DMS79 treated with DMSO at 0.1 percent for 48 hours (cell line): ENCODE data around the gene SGIP1.
"Not testable (repeated sequence)": the region's sequence is repeated elsewhere in the genome, so short reads cannot be mapped to it uniquely, and the experiment has no call there.

Source experiments
- DNase-seq: peaks from one replicate; lab custom pipeline; 2025; lab: John Stamatoyannopoulos, UW

Gene SGIP1

DNA sequence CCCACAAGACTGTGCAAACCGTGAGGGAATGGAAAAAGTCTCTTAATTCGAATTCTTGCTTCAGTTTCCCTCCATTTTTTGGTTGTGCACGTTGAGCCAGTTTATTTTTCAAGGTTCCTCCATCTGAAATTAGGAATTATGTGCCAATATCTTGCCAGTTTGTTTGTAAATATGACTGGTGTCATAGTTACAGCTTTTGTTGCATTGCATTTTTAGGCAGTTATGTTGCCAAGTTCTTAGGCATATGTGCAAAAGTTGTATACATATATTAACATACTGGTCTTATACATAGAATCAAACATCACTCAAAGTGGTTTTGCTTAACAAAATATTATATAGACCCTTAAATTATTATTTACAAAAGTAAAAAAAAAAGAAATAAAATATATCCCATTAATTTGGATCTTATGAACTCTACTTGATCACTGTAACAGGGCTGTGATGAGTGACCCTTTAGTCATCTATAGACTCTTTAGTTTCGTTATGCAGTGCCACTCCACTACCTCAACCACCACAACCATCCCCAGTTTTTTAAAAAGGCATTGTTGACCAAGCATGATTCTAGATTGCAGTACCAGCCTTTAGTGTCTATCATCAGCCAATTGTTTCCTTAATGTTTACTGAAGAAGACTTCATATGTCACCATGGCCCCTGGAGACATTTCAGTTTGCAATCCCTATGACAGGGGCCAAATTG lies 197.4 kb downstream of the SGIP1 start:
- DNase-seq, result no peak

DNA sequence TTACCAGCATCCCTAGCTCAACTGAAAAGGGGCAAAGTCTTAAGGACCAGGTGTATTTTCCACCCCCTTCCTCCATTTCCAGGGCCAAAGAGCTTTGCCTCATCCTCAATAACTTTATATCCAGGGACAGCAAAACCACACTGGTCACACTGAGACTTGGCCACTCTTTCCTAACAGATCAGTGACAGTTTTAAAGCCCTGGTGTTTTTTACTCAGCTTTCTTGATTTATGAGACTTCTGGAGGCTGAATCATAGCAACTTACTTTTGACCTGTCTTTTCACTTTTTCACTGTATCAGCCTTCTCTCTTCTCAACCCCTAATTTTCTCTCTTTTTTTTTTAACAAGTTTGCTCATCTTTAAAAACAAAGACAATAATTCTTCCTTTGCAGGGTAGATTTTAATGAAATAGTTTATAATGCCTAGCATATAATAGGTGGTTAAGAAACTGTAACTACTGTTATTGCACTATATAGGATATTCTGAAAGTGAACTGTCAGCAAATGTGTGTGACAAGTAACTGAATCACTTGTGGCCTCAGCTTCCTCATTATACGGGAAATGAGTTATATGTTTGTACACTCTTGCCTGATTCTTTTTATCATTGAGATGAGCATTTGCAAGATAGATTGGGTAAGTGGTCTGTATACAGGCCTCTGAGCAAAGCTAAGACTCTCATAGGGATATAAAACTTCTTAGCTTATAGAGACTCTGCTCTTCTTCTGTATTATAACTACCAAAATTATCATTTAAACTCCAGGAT lies 198.6 kb downstream of the SGIP1 start:
- DNase-seq, result no peak

DNA sequence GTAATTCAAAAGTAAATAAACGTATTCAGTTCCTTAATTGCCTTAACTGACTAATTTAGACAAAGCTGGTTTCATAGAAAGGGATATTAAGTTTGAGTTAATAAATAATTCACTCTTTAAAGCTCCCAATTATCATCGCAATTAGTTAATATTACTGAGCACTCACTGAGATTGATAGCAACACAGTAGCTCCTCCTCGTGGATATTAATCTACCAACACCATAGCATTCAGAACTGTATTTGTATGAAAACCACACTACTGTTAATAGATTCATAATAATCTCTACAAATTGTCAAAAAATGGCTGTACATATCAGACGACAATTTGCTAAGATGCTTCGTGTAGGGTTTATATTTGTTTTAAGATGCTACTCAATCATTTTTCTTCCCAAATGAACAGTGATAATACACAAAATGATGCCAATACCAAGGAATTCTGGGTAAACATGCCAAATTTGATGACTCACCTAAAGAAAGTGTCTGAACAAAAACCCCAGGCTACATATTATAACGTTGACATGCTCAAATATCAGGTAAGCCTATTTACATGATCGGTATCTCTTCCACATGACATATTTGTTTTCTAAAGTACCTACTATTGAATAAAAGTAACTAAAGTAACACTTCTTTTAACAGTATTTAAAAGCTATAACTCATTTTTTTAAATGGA lies 199.5 kb downstream of the SGIP1 start:
- DNase-seq, result no peak

GRCh38 chr1:66734531-66734930 lies 200.6 kb downstream of the SGIP1 start:
- not testable (repeated sequence) for DNase-seq

GRCh38 chr1:66737836-66738235 lies 203.9 kb downstream of the SGIP1 start:
- no peak for DNase-seq

- no peak for DNase-seq
Observed at GRCh38 chr1:66739401-66740157, 205.6 kb downstream of the SGIP1 start.

GRCh38 chr1:66745451-66745850 lies 211.5 kb downstream of the SGIP1 start:
- DNase-seq, result no peak

DNA sequence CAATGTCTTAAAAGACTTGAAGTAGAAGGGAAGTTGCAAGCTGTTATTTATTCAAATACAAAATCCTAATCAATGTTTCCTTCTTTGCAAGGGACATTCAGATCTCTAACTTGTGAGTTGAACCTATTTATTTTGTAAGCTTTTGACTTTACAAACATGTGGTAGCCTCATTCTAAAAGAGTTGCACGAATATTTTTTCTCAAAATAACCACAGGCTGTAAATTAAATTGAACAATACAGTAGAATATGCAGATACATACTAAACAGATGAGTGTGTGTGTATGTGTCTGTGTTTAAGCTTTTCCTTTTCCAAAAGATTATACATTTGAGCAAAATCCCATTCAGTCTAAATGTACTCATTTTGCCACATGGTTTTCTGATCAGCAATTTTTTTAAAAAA lies 213.5 kb downstream of the SGIP1 start:
- no peak for DNase-seq

- no peak for DNase-seq
Observed at GRCh38 chr1:66750577-66750976, 216.6 kb downstream of the SGIP1 start.

DNA sequence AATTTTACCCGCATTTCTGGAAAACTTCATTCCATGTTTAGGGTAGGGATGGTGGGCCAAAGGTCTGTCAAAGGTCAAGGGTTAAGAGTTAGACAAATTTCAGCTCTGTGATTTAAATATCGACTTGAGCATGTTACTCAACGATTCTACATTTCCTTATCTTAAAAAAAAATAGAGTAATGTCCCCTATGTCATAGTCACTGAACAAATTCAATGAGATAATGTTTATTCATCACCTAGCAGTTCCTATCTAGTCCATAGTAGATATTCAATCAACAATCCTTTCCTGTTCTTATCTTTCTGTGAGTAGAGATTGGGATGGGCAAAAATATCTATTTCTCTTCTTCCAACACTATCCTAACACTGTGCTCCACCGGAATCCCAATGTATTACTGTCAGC lies 217.2 kb downstream of the SGIP1 start:
- no peak for DNase-seq

DNA sequence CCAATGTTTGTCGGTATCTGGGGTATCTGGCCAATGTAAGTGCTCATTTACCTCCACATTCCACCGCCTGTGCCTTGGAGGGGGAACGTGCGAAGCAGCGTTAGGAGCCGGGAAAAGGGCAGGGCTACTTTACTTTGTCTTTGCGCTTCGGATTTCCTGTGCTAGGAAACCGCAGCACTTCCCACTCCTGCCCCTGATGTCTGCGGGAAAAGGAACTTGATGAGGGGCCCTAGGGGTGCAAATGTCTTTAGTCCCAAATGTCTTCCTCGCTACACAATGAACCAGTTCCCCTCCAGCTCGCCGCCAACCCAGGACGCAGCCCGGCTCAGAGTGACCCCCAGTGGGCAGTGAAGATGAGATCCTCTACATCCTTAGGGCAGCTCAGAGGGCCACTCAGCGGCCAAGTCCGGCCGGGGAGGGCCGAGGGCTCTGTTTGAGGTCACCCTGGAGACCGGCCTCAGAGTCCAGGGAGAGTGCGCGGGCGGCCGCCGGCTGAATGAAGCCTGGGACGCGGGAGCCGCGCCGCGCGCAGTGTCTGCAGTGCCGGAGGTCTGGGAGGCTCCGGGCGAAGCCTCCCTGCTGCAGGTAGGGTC lies 218.1 kb downstream of the SGIP1 start, which contains the start of gene DYNLT5:
Gene DYNLT5 (plus strand): TSS at position 460 of the 593 bp plus-strand sequence. CDS start 2,200 bp downstream, outside the sequence.
- no peak for DNase-seq

- no peak for DNase-seq
Observed at GRCh38 chr1:66752671-66753371, 218.9 kb downstream of the SGIP1 start.

- no peak for DNase-seq
Observed at GRCh38 chr1:66757722-66758240, 223.8 kb downstream of the SGIP1 start.

GRCh38 chr1:66758241-66758755 lies 224.3 kb downstream of the SGIP1 start:
- no peak for DNase-seq

DNA sequence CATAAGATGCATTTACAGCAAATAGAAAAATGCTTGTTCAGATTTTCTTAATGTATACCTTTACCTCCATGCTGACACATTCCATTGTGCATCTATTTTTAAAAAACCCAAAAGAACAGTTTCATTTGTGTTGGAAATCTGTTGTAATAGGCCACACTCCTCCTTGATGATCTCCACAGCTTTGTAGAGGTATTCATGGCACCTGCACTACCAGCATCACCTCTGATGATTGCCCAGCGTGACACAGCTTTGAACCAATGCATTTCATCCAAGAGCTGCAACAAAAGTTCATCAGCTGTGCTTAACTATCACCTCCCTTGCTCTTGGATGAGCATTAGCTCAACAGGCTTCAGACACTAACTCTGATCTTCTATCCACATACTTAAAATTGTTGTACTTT lies 226.6 kb downstream of the SGIP1 start:
- DNase-seq, result no peak

GRCh38 chr1:66761221-66761620 lies 227.3 kb downstream of the SGIP1 start:
- no peak for DNase-seq

DNA sequence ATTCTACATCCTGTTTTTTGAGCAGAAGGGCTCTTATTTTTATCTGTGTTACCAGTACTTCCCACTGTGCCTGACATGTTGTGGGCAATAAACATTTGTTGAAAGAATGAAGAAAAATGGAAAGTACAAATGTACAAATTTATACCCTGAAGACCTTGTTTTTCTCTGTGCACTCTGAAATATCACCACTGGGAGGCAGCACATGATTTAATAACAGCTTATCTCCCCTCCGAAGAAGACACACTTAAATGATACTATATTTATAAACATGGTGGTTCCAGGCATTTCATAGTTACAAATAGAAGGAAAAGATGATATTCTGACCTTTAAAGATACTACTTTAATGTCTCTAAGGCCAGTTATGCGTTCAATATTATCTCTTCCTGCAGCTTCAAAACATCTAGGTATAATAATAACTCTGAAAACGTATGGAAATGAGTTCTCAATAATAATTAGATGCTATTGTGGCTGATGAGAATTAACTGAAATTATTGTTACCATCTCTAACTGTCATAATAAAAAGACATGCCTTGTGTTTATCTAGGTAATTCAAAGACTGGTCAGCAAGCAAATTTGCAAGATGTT lies 231.1 kb downstream of the SGIP1 start:
- peak; percentile 28 for DNase-seq

DNA sequence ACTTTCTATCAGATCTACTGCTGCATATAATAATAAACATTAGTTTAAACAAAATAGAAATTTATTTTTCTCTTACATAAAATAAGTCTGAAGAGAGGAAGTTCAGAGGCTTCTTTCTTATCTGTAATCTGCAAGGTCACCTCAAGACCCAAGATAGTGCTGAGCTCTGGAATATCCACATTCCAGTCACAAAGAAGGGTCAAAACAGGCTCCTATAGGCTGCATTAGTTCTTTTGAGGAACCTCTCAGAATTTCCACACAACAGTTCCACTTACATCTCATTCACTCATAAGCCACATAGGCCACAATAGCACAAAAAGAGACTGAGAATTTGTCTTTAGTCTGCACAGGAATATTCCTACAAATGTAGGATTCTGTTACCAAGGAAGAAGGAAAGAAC lies 233.7 kb downstream of the SGIP1 start:
- DNase-seq, result no peak

DNA sequence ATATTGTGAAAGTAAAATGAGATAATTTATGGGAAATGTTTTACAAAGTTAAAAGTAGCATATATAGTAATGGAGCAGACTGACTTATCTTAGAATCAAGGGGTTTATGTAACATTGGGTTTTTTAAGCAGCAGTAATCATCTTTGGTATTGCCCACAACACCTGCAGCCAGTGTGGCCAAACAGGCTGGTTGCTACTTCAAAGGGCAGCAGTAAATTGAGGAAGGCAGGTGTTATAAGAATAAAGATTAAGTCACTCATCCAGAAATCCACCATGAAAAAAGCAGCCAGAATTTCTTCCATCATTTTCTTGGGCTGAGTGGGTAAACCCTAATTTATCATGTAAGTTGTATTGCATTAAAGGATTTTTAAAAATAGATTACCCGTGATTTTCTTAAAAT lies 235.0 kb downstream of the SGIP1 start:
- no peak for DNase-seq

DNA sequence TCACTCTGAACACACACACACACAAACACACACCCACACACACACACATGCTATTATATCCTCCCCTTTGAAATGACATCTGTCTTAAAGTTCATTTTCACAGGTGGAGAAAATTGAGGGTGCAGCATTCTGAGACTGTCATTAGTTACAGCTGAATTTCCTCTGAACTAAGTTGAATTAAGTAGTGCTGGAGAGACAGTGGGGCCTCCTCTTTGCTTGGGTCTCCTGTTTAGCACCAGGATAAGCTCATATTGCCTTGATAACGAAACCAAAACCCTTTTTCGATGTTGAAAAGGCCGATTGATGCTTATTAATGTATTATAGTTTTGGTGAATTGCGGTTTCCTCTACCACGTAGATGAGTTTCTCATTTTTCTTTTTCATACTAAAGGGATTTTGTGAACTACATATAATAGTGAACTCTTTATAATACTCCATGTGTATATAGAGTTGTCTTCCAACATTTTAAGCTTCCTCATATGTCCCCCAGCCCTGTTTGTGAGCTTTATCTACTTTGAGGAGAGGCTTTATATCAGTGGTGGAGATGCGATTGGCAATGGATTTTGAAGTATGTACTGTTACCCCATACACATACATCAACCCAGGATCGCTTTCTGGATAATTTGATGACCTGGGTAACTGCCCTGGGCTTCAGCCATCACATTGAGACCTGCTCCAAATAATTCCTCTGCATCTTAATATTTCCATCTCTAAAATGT lies 235.7 kb downstream of the SGIP1 start:
- DNase-seq, result no peak
